ENCODE measurements around the gene PARP8. TPM values are rescaled to one million over a fixed set of nuclear protein-coding genes. Genes with fewer than 3 reads are reported as not detected.
"Not testable (repeated sequence)": the region's sequence is repeated elsewhere in the genome, so short reads cannot be mapped to it uniquely, and the experiment has no call there.

Gene PARP8
- total RNA-seq, 3 donors from 2014 or later = 24.3 to 41.7 (median 26.2) TPM

DNA sequence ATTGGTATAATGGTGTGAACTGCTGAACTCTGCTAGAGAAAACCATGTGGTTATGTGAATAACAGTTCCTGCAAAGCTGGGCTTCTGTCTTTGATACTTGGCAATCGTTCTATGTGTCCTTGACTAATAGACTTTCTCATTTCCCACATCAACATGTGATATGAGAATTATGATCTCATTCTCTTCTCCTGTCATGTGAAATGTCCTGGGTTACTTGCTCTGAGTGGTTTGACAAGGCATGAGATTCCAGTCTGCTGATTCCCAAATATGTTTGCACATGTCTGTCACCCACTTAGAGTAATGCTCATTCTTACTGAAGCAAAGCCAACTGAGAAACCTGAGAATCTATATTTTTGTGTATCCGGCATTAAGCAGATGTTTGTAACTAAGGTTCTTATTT, 141.2 kb downstream of the PARP8 start:
- DNase-seq (ENCODE audit: low spot score in 2 of 2) = no peak
- intact Hi-C loops (cut with DNase I; ENCODE audit: low total_unique reads) = no loop called here
- peaks cover 0 to 15% of the 10 kb centered on the region in 2 donors for H3K9me3 ChIP-seq
- no peak overlapping the region for H3K27ac ChIP-seq
- H3K27me3 ChIP-seq = no peaks in the 10 kb centered on the region
- H3K36me3 ChIP-seq = no peaks in the 10 kb centered on the region
- H3K4me3 ChIP-seq = no peak overlapping the region
- H3K4me1 ChIP-seq = no peaks in the 10 kb centered on the region
- no peak for TF ChIP-seq POLR2A (IDR thresholded peaks at IDR 0.05)

DNA sequence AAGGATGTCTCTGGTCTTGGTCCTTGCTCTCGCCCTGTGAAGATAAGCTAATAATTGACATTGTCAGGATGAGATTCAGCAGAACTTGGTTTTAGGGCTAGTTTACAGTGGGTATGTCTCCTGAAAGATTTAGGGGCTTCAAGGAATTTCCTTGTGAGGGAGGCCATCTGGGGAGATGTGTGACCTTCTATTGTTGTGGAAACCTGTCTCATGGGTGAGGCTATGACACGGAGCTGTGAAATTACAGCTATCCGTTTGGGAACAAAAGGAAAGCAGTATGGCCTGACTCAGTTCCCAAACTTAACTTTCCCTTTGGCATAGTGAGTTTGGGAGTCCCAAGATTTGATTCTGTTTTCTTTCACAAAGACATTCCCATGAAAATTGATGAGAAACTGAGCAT, 142.0 kb downstream of the PARP8 start:
- no peak for DNase-seq (ENCODE audit: low spot score in 2 of 2)
- intact Hi-C loops (cut with DNase I; ENCODE audit: low total_unique reads) = no loop called here

DNA sequence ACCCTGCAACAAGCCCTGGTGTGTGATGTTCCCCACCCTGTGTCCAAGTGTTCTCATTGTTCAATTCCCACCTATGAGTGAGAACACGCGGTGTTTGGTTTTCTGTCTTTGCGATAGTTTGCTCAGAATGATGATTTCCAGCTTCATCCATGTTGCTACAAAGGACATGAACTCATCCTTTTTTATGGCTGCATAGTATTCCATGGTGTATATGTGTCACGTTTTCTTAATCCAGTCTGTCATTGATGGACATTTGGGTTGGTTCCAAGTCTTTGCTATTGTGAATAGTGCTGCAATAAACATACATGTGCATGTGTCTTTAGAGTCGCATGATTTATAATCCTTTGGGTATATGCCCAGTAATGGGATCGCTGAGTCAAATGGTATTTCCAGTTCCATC, 145.3 kb downstream of the PARP8 start:
- H3K4me1 ChIP-seq; intact Hi-C loops (cut with DNase I; ENCODE audit: low total_unique reads); H3K4me3 ChIP-seq; H3K27me3 ChIP-seq; H3K27ac ChIP-seq; H3K36me3 ChIP-seq; DNase-seq (ENCODE audit: low spot score in 2 of 2); H3K9me3 ChIP-seq: not testable (repeated sequence)

More for the DNA sequence above, 142.0 kb downstream of the PARP8 start:
- no peaks in the 10 kb centered on the region for H3K4me1 ChIP-seq
- H3K36me3 ChIP-seq = no peaks in the 10 kb centered on the region
- H3K27me3 ChIP-seq = no peaks in the 10 kb centered on the region
- H3K9me3 ChIP-seq = peaks cover 0 to 8% of the 10 kb centered on the region in 2 donors
- H3K4me3 ChIP-seq = no peak overlapping the region
- TF ChIP-seq POLR2AphosphoS5 (IDR thresholded peaks at IDR 0.05) (no peak), CTCF (IDR thresholded peaks at IDR 0.05) (no peak), POLR2A (IDR thresholded peaks at IDR 0.05) (no peak)
- H3K27ac ChIP-seq = no peak overlapping the region

- no peak for DNase-seq (ENCODE audit: low spot score in 2 of 2)
- no peaks in the 10 kb centered on the region for H3K27me3 ChIP-seq
- intact Hi-C loops (cut with DNase I; ENCODE audit: low total_unique reads) = no loop called here
- H3K27ac ChIP-seq = no peak overlapping the region
- H3K36me3 ChIP-seq = no peaks in the 10 kb centered on the region
- no peak overlapping the region for H3K4me3 ChIP-seq
- H3K9me3 ChIP-seq = peaks cover 0 to 8% of the 10 kb centered on the region in 2 donors
- H3K4me1 ChIP-seq = no peaks in the 10 kb centered on the region
- TF ChIP-seq CTCF (IDR thresholded peaks at IDR 0.05) (no peak), POLR2AphosphoS5 (IDR thresholded peaks at IDR 0.05) (no peak), POLR2A (IDR thresholded peaks at IDR 0.05) (no peak)
These were observed 147.3 kb downstream of the PARP8 start for GRCh38 chr5:50813691-50814090.

GRCh38 chr5:50814556-50814955, 148.1 kb downstream of the PARP8 start:
- Histone ChIP-seq H3K4me1 (no peaks in the 10 kb centered on the region), H3K36me3 (no peaks in the 10 kb centered on the region), H3K27ac (no peak overlapping the region), H3K4me3 (no peak overlapping the region), H3K27me3 (no peaks in the 10 kb centered on the region), H3K9me3 (peaks cover 0 to 8% of the 10 kb centered on the region in 2 donors)
- TF ChIP-seq CTCF (IDR thresholded peaks at IDR 0.05) (no peak), POLR2A (IDR thresholded peaks at IDR 0.05) (no peak), POLR2AphosphoS5 (IDR thresholded peaks at IDR 0.05) (no peak)
- no peak for DNase-seq (ENCODE audit: low spot score in 2 of 2)
- intact Hi-C loops (cut with DNase I; ENCODE audit: low total_unique reads) = no loop called here

- Histone ChIP-seq H3K27me3 (no peaks in the 10 kb centered on the region), H3K4me1 (no peaks in the 10 kb centered on the region)
These were observed 155.6 kb downstream of the PARP8 start for GRCh38 chr5:50822046-50822445.

More at GRCh38 chr5:50822046-50822445, 155.6 kb downstream of the PARP8 start:
- H3K27ac ChIP-seq = no peak overlapping the region
- no peaks in the 10 kb centered on the region for H3K9me3 ChIP-seq
- H3K36me3 ChIP-seq = no peaks in the 10 kb centered on the region
- no peak for DNase-seq (ENCODE audit: low spot score in 2 of 2)
- intact Hi-C loops (cut with DNase I; ENCODE audit: low total_unique reads) = no loop called here
- no peak overlapping the region for H3K4me3 ChIP-seq
- TF ChIP-seq POLR2AphosphoS5 (IDR thresholded peaks at IDR 0.05) (no peak), POLR2A (IDR thresholded peaks at IDR 0.05) (no peak), CTCF (IDR thresholded peaks at IDR 0.05) (no peak)
